Measurements from ENCODE around the gene CH25H.

DNA sequence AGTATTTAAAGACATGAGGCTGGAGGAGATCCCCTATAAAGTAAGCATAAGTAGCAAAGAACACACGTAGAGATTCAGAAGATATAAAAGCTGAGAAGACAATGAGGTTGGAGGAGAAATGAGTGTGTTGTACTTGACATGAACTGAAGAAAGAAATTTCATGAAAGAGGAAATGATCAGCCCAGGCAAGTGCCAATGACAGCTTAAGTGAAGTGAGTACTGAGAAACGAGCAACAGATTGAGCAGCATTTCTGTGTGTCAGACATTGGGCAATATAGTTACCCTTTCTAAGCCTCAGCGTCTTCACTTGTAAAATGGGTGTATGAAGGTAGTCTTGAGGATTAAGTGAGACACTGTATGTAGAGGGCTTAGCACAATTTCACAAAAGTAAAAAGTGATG lies 49.2 kb upstream of the CH25H start:
- TF ChIP-seq POLR2AphosphoS5 (IDR thresholded peaks at IDR 0.05) (no peak), POLR2A (IDR thresholded peaks at IDR 0.05) (no peak)
- TF ChIP-seq, protein P1, sequence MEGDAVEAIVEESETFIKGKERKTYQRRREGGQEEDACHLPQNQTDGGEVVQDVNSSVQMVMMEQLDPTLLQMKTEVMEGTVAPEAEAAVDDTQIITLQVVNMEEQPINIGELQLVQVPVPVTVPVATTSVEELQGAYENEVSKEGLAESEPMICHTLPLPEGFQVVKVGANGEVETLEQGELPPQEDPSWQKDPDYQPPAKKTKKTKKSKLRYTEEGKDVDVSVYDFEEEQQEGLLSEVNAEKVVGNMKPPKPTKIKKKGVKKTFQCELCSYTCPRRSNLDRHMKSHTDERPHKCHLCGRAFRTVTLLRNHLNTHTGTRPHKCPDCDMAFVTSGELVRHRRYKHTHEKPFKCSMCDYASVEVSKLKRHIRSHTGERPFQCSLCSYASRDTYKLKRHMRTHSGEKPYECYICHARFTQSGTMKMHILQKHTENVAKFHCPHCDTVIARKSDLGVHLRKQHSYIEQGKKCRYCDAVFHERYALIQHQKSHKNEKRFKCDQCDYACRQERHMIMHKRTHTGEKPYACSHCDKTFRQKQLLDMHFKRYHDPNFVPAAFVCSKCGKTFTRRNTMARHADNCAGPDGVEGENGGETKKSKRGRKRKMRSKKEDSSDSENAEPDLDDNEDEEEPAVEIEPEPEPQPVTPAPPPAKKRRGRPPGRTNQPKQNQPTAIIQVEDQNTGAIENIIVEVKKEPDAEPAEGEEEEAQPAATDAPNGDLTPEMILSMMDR (IDR thresholded peaks at IDR 0.05) = no peak
